GM21447 (cell line): ENCODE measurements around the gene BDNF.
"Not testable (repeated sequence)": the region's sequence is repeated elsewhere in the genome, so short reads cannot be mapped to it uniquely, and the experiment has no call there.

Source experiments
- ATAC-seq: cut with Tn5 transposase; IDR thresholded peaks from one replicate; pipeline ENCODE4 v1.9.1; 2021; ENCODE audit not compliant: unreplicated experiment

BDNF gene

GRCh38 chr11:27673979-27674663 is 26.1 kb downstream of the BDNF start:
- ATAC-seq: no peak

GRCh38 chr11:27672836-27673464 is 27.3 kb downstream of the BDNF start:
- no peak for ATAC-seq

- ATAC-seq: not testable (repeated sequence)
Observed at GRCh38 chr11:27665508-27666101, 34.6 kb downstream of the BDNF start.

GRCh38 chr11:27663326-27663725 is 36.9 kb downstream of the BDNF start:
- no peak for ATAC-seq

DNA sequence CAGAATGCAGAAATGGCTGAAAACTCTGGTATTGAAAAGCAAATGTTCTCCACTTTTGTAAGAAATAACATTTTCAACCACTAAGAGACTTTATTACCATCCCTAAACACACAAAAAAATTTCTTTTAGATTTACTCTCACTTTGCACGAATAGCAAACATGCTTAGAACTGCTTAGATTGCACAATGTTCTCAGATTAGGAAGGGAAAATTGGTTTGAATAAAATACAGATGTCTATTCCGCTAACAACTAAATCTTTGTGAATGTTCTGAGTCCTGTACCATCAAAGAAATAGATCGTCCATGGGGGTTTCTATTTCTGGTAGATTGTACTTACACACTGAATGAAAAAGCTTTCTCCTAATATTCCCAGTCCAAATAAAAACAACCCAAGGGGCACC is 40.1 kb downstream of the BDNF start:
- no peak for ATAC-seq

DNA sequence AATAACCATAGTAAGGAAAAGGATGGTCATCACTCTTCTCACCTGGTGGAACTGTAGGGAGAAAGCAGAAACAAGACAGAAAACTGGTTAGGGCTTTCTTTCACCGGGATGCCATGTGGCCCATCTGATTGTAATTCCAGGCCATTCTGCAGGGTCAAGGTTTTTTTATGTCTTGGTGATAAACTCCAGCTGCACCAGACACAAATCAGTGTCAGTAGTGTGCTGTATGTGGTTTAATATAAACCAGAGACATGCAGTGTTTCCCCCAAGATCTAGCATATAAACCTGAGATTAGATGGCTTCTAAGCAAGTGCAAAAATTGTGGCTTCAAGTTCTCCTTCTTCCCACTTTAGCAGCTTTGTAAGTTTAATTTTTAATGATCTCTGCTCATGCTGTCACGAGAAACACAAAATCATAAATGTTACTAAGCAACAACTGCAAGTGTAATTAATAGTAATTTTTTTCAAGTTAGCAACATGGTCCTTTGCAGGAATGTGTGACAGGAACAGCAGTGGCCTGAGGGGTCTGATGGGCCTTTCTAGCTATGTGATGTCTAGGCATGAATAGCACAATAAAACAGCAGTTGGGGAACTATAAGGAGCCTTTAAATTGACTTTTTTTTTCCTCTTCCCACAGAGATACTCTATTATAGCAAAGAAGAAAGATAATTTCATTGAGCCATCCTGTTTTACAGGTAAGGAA is 41.6 kb downstream of the BDNF start:
- ATAC-seq: no peak

- ATAC-seq: no peak
Observed at GRCh38 chr11:27656806-27657483, 43.3 kb downstream of the BDNF start.

GRCh38 chr11:27656320-27656719 is 43.9 kb downstream of the BDNF start:
- ATAC-seq: no peak

DNA sequence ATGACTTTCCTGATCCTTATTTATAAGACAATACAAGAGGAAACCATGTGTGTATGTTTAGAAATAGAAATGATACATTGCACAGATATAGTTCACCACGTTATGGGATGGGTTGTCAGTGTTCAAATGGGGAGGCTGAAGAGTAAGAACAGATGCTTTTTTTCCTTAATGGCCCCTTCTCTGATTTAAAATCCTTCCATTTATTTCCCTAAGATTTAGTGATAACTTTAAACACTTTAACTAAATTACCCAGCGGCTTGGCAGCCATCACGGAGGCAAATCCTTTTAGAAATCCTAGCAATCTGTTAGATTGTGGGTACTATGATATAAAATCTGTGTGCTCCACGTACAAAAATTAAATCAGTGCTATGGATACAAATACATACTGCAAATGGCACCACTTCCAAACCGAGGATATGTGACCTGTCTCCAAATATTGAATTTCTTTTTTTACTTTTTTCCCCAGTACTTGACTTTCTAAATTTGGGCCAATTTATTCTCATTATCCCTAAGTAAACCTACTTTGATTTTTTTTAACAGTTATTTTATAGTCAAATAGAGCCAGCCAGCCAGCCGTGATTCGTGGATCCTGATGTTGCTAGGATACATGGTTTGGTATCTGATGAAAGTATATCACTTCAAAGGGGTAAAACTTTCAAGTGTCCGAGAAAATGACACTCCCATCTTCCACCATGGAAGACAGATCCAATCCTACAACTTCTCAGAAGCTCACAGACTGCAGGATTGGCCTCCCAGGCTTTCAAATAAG is 46.1 kb downstream of the BDNF start:
- ATAC-seq: no peak

- ATAC-seq: no peak
Observed at GRCh38 chr11:27651711-27652110, 48.5 kb downstream of the BDNF start.

GRCh38 chr11:27650988-27651387 is 49.3 kb downstream of the BDNF start:
- no peak for ATAC-seq

DNA sequence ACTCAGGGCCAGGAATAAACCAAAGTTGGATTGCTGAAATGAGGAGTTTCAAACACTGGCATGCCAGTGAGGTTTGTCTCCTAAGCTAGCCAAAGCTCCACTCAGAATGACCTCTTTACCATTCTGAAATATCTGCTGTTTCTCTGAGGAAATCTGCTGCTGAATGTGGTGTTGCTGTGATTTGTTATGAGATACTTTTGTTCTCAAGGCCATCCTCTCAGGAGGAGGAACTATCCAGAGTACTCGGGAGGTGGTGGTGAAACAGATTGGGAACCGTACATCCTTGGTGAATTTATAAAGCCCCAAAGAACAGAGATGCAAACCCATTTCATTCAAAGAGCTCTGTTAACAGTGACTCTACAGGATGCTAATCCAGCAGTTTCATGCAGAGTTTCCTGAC is 50.5 kb downstream of the BDNF start:
- ATAC-seq: no peak

GRCh38 chr11:27648840-27649239 is 51.4 kb downstream of the BDNF start:
- no peak for ATAC-seq

GRCh38 chr11:27646051-27646818 is 54.0 kb downstream of the BDNF start:
- no peak for ATAC-seq

DNA sequence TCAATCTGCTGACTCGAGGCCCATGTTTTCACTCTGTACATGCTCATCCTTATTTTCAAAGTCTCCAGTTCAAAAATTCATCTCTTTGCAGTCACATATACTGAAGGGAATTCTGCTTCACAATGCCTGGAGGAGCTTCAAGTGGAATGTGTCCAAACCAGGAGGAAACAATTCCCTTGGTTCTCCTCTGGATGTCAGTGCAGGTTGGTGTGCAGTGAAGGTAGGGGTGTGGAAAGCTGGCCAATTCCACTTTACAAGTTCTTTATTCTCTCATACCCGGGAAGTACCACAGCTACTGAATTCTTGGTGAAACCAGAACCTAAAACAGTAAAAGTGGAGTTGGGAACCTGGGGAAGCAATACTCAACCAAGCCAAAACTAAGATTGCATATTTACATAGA is 57.3 kb downstream of the BDNF start:
- ATAC-seq: no peak

- no peak for ATAC-seq
Observed at GRCh38 chr11:27640954-27641353, 59.3 kb downstream of the BDNF start.

GRCh38 chr11:27635567-27636037 is 64.7 kb downstream of the BDNF start:
- ATAC-seq: no peak

DNA sequence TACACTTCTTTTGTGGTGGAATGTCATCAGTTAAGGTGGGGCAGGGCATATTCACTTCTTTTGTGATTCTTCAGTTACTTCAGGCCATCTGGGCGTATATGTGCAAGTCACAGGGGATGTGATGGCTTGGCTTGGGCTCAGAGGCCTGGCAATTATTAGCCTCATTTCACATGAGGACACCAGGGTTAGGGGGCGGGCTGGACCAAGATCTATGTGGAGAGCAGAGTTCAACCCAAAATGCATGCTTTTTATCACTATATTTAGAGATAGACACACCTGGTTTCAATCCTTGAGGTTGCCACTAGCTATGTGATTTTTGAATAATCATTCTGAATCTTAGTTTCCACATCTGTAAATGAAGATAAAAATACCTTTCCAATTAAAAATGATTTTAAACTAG is 65.5 kb downstream of the BDNF start:
- not testable (repeated sequence) for ATAC-seq

DNA sequence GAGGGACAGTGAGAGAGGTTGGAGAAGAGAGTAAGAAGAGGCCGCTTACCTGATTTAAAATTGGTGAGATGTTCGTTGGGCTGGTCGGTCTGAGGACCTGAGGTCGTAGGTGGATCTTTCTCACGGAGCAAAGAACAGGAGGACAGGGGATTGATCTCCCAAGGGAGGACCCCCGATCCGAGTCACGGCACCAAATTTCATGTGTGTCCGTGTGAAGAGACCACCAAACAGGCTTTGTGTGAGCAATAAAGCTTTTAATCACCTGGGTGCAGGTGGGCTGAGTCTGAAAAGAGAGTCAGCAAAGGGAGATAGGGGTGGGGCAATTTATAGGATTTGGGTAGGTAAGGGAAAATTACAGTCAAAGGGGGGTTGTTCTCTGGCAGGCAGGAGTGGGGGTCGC is 66.0 kb downstream of the BDNF start:
- ATAC-seq: not testable (repeated sequence)

DNA sequence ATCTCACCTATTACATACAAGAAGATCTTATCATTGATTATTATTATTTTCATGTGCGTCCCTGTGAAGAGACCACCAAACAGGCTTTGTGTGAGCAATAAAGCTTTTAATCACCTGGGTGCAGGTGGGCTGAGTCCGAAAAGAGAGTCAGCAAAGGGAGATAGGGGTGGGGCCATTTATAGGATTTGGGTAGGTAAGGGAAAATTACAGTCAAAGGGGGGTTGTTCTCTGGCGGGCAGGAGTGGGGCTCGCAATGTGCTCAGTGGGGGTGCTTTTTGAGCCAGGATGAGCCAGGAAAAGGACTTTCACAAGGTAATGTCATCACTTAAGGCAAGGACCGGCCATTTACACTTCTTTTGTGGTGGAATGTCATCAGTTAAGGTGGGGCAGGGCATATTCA is 71.2 kb downstream of the BDNF start:
- ATAC-seq: not testable (repeated sequence)
